GM18517 (cell line): ENCODE measurements around the gene FLRT3.
A peak's percentile ranks its signal among the peaks of the same experiment; 100 is the strongest.

Experiments used
- ATAC-seq: cut with Tn5 transposase; IDR thresholded peaks from one replicate; pipeline ENCODE4 v1.9.1; 2021; ENCODE audit warnings: mild to moderate bottlenecking, moderate library complexity; ENCODE audit not compliant: unreplicated experiment

FLRT3 gene

DNA sequence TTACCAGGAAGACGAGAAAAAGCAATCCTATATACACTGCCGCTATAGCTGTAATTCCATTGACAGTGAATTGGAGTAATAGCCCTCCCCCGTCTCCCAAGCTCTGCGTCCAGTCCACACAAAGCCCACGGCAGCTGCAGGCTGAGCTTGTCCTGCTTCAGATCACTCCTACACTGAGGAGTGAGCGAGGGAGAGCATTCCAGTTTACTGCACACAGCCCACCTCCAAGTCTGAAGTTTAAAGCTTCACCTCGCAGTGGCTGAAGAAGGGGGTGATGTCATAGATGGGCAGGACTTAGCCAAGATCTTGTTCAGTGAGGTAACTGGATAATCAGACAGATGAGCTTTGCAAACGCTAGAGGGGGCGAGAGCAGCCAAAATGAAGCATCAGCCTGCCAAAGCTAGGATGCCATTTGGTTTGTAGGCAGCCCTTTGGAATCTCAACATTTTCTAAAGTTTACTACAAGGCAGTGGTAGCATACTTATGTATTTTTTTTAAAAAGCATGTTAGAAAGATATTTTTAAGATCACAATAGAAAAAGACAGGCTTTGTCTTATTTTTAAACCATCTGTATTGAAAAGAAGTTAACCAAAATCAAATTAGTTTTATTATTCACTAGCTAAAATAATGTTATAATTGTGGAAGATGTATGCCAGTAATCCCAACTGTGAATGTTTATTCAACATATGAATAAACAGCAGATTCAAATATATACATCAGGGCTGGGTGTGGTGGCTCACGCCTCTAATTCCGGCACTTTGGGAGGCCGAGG, at the start of gene FLRT3:
Gene FLRT3 (minus strand): TSS at position 213 of the 772 bp plus-strand sequence. CDS start 10,106 bp downstream, outside the sequence.
- ATAC-seq: peak; percentile 98

DNA sequence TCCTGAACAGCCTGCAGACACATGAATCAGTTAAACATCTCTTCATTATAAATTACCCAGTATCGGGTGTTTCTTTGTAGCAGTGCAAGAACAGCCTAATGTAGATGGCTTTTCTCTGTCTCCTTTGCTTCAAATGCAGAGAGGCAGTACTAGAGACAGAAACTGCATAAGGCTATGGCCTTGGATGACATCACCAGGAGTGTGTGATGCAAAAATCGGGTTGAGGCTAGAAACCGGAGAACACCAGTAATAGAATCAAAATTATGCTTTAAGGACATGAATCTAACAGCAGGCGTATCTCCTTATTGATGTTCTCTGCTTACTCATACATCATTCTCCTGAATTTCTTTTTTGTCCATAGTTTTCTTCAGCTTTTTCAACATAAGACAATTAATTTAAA, 49.3 kb upstream of the FLRT3 start:
- no peak for ATAC-seq

DNA sequence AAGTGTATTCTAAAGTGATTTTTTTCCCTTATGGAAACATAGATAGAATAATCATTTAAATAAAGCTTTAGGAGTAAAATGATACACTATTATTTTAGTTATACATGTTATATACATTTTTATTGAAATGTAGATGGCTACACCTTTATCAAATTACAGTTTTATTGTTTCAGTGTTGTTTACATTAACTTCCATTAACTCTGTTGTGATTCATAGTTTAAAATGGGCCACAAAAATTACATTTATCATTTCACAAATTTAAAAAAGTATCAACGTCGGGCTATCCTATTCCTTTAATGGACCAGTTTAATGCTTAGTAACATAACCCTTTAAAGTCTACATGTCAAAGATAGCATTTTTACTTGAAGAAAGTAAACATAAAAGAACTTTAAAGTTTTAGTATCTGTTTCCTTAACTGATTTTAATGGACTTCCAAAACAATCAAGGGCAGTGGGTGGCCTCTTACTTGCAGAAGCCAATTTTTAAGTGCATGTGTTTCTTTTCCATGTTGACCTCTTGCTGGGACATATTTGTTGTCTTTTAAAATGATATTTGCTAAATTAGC, 47.8 kb upstream of the FLRT3 start:
- ATAC-seq: no peak

DNA sequence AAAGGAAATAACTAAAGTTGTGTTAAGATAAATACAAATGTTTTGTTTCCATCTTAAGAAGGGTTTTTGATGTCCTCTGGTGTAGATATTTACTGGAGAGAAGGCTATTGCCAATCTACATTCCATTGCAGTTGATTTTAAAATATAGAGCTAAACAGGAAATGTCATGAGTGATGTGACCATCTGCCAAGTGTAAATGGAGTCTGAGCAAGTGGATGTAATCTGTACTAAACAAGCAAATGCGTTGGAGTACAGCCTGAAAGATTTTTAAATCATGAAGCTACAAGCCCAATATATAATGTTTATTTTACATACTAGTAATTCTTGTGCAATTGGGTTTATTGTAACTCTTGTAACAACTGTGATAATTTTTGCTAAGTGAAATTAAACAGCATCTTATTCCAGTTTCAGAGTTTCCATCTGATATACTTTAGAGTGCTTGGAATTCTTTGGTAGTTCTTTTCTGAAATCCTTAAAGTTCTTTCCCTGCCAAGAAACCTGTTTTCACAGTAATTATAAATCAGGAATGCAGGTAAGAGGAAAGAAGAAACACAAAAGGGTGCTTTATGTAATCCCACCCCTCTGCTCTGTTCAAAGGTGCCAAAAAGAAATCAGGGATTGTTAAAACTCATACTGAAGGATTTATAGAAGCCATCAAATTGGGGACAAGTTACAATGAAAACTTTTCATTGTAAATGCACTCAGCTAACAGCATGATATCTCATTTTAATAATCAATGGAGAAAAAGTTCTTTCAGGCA, 47.2 kb upstream of the FLRT3 start:
- no peak for ATAC-seq

DNA sequence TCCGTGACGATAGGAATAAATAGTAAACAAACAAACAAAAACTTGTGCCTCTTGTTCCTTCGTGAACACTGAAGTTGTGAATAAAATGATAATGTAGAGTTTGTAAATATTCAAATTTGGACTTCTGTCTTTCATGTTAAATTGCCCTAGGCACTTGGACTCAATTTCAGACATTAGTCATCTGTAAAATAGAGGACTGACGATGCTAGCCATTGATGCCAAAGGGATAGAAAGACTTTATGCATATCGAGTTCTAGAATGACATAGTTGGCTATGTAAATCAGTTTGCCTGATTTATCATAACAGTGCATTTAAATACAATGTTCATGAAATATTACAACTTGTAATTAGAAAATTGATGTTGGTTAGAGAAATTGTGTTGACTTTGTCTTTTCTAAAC, 45.9 kb upstream of the FLRT3 start:
- no peak for ATAC-seq

DNA sequence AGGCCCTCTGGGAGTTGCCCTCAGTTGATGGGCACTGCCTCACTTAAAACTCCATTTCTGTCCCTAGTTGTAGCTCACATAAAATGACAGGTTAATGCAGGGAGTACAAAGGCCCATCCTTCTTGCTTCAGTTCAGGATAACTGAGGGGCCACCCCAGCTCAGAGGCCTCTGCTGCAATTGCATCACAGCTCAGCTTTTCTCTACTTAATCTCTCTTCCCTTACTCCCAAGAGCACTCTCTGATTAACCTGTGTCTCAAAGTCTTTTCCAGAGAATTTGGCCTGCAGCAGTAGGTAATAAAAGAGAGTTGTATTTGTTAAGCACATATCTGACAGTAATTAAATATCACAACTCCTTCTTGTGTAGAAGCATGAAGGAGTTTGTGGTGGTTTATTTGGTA, 40.9 kb upstream of the FLRT3 start:
- ATAC-seq: no peak

DNA sequence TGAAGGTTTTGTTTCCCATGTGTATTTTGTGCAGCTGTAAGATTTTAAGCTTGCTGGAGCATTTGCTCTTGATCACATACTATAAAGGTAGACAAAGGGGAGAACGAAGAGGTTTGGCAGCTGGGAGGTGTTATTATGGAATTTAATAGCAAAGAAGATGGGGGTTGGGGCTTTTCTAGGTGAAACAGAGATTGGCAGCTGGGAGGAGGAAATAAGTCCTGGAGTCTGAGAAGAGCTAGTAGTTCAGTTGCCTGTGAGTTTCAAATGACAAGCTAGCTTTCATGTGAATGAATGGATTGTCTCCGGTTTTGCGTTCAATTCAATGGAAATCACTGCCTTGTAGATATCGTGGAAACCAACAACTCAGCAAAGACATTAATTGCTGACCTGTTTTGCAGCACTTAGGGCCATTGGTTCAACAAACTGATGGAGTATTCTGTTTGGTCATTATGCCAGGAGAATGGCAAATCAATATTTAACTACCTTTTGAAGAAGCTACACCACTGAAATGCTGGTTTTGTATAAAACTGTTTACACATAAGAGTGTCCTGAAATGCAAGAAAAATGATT, 38.1 kb upstream of the FLRT3 start:
- ATAC-seq: no peak

DNA sequence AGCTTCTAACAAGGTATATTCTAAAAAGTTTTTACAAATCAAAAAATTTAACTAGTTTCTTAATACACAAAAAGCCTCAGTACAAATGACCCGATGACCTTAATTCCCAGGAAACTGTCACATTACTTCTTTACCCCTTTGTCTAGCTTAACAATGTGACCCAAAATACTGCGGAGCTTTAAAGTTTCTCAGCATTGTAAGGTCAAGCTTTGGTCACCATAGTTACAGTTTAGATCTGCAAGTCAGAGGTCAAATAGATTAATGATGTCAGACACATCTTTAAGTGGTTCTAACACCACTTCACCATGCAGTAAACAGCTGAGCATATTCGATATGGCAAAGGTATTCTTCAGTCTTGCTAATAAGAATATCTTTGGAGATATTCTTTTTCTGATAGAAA, 36.8 kb upstream of the FLRT3 start:
- no peak for ATAC-seq

DNA sequence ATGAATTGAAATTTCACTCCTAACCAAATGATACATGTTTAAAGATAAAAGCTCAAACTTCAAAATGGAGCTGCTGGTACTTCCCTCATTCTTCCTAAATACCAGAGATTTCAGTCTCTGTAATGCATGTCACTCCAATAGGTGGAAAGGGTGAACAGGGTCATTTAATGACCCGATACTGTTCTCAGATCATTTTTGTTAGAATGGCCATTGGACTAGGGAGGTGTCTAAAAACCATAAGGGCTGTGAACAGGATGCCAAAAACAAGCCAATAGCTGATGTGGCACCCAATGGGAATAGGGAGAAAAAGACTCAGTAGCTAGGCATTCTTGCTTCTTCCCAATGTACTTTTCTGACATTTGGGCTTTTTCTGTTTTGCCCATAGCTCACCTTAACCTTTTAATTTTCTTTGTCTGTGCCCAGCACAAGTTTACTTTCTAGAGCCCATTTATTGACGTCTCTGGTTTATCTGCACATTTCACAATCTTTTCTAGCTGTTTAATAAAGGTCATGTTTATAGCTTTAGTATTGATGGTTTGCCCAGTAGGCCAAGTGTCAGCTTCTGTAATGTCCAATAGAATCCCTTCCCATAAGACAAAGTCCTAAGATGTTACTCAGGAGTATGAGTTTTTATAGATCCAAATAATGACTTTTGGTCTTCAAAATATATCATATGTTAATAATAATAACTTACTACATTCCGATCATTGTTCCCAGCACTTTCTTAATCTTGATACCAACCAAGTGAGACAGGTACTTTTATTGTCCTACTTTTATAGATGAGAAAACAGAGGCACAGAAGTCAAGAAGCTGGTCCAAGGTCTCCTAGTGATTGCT, 24.3 kb upstream of the FLRT3 start:
- ATAC-seq: no peak

DNA sequence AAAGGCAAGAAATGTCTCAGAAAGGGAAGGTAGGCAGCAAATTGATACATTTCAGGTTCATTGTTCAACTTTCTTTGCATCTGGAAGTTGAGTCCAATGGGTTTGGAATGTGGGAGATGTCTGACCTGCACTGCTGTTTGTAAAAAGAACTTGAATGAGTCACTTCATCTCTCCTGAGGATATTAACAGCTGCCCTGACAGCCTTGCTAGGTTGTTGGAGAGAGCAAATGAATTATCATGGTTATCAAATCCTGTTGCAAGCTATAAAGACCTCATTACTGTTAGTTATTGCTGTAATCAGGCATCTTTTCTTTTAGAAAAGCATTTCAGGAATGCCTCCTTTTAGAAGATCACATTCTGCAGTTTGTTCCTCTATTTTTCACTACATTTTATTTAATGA, 23.0 kb upstream of the FLRT3 start:
- ATAC-seq: no peak

DNA sequence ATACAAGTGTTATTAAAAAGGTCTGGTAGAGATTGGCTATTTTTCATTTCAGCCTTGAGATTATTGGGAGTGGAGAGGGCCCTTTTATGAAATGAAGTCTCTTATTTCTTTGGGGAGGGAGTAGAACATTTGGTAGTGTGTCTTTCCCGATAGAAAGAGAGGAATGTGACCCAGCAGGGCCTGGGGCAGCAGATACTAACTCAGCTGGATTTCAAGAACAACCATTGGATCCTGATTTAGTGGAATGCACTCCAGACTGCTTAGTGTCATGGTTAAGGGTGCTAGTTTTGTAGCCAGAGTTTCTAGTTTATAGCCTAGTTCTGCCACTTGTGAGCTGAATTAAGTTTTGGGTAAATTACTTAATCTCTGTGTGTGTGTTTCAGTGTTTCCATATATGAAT, 18.4 kb upstream of the FLRT3 start:
- no peak for ATAC-seq

DNA sequence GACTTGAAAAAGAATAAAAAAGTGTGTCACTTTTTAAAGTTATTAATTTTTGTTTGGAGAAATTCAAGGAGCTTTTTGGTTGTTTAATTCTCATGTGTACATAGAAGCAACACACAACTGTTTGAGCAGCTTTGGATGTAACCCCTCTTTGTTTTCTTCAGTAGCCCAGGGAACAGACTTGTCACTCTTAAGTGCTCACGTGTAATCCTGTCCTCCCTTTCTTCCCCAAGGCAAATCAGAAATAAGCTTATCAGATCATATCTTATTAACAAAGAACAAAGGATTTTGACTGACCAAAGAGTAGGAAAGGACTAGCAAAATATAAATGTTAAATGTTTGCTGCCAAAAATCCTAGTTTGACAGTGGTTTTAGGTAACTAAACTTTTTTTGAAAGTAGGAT, 7.3 kb upstream of the FLRT3 start:
- ATAC-seq: no peak

DNA sequence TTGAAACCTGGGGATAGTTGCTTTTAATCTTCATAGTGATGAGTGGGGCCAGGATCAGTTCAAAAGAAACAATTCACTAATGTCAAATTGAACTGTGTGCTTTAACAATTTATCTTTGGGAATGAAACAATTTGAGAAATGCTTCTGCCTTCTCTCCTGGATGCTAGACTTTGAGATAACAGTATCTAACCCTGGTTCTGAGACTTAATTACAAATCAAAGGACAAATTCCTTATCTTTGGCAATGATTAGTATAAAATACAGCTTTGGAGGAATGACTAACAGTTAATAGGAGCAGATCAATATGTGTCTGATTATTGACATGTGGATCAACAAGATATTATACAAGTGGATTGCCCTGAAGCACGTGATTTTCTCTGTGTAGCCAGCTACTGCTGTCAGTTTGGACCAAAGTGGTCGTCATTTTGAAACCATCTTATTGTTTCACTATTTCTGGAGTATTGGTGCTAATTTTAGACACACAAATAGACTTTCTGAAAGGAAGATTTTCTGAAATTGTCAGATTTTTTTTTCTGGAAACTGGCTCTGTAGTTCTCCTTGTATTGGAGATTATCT, 6.2 kb upstream of the FLRT3 start:
- peak; percentile 45 for ATAC-seq

DNA sequence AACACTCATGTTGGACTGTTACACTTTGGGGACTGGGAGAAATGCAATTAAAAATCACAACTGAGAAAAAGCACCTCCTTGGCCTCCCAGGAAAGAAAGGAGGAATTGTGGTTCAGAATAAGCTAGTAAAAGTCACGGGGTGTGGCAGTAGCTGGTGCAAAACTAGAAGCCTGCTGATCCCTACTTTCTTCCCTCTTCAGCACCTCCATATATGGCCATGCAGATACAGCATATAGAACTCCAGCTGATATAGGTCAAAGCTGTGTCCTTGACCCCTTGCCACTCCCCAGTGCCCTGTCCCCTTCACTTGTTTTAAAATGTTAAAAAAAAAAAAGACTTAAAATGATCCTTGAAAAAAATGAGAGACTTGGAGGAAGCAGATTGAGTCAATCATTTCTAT, 5.5 kb upstream of the FLRT3 start:
- no peak for ATAC-seq

DNA sequence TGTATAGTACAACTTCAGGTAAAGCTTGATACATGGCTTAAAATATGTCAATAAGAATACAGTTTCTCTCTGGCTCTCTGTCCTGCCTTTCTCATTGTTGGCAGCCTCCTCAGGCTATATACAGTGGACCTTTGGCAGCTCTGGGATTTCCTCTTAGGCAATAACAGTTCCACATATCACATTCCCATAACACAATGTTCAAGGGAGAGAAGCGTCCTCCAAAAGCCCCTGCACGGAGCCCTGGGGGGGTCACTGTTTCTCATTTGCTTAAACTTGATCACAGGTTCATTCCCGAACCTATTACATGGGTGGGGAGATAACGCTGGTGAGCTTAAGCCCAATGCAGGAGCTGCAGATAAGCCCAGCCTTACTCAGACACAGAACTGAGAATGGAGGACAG, 4.4 kb upstream of the FLRT3 start:
- ATAC-seq: no peak

DNA sequence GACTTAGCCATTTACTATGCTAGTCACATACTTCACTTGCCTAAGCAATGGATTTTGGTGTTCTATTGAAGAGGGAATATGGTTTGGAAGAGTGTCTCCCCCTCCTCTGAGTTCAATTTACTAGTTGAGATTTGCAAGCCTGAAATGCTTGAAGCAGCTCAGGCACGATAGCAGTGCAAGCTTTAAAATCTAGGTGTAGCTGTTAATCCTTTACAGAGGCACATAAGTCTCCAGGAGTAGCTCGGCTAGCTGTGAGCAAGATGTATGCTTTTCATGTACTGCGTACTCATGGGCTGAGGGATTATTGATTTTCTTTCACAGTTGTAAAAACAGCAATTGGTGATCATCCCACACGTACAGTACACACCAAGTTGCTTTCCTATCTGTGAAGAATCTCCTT, 726 bp downstream of the FLRT3 start:
- ATAC-seq: no peak

DNA sequence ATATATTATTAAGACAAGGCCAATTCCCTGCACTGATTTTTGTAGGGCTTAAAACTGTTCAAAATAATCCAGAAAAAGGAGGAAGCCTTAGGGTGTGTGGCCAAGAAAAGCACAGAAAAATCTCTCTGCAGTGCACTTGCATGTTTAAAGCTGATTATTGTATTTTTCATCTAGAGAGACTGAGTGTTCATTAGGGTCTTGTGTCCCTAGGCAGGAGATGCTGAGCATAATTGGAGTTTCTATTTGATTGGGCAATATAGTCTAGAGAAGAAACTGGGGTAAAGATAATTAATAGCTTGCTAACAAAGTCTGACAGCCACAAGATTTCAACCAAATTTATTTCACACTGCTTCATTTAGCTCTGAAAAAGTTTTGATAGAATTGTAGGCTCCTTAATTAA, 2.4 kb downstream of the FLRT3 start:
- no peak for ATAC-seq

DNA sequence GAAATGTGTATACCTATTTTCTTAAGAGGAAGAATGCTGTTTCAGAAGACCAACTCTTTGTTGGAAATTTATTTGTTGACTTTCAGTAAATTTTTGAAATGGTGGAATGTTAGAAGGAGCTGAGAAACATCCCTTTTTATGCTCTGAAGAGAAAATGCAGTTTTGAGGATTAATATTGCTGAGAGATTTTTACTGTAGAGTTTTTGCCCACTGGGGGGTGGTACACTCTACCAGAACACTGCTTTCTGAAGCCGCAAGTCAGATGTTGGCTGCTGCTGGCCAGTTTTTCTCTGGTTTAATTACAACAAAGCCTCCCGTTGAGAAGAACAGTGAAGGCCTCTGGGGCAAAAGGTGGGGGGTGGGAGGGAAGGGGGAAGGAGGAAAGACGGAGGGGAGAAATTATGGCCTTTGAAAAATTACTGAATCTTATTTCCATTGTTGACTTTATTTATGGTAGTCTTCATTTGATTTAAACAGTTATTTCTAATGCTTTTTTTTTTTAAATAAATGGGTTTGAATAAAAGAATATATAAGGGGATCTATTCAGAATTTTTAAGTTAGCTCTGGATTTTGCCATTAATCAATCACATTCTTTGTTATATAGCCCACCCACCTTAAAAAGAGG, 3.0 kb downstream of the FLRT3 start:
- ATAC-seq: no peak

DNA sequence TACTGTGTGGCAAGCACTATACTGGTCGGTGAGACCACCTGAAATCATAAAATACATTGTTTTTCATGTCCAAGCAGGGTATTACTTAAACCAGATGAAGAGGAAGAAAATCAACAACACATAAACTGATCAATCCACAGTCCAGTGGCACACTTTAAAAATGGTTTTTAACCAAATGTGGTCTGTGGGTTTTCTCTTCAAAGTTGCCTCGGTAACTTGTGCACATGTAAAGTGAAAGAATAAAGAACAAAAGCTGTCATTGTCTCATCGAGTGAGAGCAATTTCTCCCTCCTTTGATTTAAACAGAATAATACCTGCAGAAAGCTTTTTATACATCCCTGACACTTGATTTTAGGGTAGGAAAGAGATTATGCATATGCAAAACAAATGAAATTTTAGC, 3.7 kb downstream of the FLRT3 start:
- no peak for ATAC-seq

DNA sequence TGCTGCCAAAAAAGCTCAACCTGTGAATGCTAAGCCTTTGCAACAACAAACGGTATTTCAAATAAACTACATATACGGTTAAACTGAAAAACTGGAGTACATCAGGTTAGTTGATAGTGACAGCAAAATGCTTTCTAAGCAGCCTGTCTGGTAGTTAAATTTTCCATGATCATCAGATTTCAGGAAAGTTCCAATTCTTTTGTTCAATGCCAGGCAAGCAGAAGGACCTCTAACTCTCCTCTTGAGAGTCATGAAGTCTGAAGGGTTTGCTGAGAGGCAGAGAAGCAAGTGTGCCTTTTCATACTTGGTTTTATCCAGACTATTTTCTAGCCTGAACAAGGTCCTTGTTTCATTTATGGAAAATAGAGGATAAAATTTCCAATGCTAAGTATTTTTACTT, 4.5 kb downstream of the FLRT3 start:
- no peak for ATAC-seq
